ENCODE data around the gene ZBTB47.

The ZBTB47 gene

GRCh38 chr3:42666022-42666421 lies 12.5 kb downstream of the ZBTB47 start:
- H3K4me3 ChIP-seq (ENCODE audit: low read depth, low read length): no peak overlapping the region
- no peak for TF ChIP-seq POLR2A (IDR thresholded peaks at IDR 0.05; ENCODE audit: extremely low read depth, insufficient read length)
- no peak for TF ChIP-seq MYC (IDR thresholded peaks at IDR 0.05; ENCODE audit: low read depth, low read length)
- no peak for TF ChIP-seq MAX (IDR thresholded peaks at IDR 0.05; ENCODE audit: low read depth, low read length)
- TF ChIP-seq, protein P1, sequence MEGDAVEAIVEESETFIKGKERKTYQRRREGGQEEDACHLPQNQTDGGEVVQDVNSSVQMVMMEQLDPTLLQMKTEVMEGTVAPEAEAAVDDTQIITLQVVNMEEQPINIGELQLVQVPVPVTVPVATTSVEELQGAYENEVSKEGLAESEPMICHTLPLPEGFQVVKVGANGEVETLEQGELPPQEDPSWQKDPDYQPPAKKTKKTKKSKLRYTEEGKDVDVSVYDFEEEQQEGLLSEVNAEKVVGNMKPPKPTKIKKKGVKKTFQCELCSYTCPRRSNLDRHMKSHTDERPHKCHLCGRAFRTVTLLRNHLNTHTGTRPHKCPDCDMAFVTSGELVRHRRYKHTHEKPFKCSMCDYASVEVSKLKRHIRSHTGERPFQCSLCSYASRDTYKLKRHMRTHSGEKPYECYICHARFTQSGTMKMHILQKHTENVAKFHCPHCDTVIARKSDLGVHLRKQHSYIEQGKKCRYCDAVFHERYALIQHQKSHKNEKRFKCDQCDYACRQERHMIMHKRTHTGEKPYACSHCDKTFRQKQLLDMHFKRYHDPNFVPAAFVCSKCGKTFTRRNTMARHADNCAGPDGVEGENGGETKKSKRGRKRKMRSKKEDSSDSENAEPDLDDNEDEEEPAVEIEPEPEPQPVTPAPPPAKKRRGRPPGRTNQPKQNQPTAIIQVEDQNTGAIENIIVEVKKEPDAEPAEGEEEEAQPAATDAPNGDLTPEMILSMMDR (IDR thresholded peaks at IDR 0.05; ENCODE audit: low read depth, low read length): no peak
- DNase-seq (ENCODE audit: low read depth): no peak

DNA sequence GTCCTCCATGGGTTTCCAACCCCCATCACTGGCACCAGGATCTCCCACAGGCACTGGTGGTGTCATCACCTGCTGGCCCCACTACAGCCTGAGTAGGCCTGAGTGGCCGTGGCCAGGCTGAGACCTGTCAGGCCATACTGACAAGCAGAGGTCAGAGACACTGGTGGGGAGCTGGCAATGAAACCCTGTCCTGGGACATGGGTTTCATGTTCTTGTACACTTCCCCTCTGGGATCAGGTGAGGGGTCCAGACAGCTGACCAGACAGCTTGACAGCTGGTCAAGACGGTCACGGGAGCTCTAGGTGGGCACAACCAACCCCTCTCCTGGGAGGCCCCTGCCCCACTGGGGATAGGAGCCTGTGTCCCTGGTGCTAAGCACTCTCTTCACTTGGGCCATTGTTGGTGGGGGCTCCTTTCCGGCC lies 13.1 kb downstream of the ZBTB47 start:
- DNase-seq (ENCODE audit: low read depth): no peak
- TF ChIP-seq MAX (IDR thresholded peaks at IDR 0.05; ENCODE audit: low read depth, low read length) (no peak), MYC (IDR thresholded peaks at IDR 0.05; ENCODE audit: low read depth, low read length) (no peak), POLR2A (IDR thresholded peaks at IDR 0.05; ENCODE audit: extremely low read depth, insufficient read length) (no peak)
- TF ChIP-seq, protein P1 (IDR thresholded peaks at IDR 0.05; ENCODE audit: low read depth, low read length): no peak
- no peak overlapping the region for H3K4me3 ChIP-seq (ENCODE audit: low read depth, low read length)

GRCh38 chr3:42667096-42667522 lies 13.6 kb downstream of the ZBTB47 start:
- H3K4me3 ChIP-seq (ENCODE audit: low read depth, low read length): no peak overlapping the region
- no peak for DNase-seq (ENCODE audit: low read depth)
- TF ChIP-seq MYC (IDR thresholded peaks at IDR 0.05; ENCODE audit: low read depth, low read length) (no peak), POLR2A (IDR thresholded peaks at IDR 0.05; ENCODE audit: extremely low read depth, insufficient read length) (no peak), MAX (IDR thresholded peaks at IDR 0.05; ENCODE audit: low read depth, low read length) (no peak)
- TF ChIP-seq, protein P1 (IDR thresholded peaks at IDR 0.05; ENCODE audit: low read depth, low read length): no peak

DNA sequence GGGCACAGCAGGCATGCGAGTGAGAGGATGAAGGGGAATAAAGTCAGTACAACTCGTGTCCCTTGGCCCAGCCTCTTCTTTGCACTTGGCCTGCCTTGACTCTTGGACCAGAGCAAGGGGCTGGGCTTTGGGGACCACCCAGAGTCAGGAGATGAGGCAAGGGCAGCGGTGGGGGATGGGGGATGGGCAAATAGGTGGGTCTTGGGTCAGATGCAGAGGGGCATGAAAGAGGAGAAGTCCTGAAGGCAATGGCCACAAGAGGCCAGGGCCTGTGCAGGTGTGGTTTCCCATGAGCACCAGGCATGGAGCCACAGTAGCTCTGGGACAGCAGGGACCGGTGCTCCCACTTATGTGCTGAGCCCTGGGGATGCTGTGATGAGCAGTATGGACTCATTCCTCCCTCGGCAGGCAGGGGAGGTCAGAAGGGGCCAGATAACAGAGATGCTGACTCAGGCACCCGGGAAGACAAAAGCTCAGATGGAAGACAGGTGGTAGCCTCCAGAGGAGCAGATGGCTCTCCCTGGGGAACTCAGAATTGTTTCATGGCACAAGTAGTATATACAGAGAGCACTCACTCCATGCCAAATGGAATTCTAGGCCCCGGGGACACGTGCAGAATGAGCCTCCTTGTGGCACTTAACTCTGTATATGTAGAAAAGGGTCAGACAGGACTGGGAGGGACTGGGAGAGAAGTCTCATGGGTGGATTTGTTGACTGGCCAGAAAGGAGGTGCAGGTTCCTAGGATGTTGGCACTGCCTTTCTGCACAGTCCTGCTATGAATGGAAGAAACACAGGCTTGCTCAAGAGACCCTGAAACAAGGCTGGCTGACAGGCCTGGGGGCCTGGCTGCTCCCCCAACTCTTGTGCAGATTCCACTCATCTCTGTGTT lies 14.3 kb downstream of the ZBTB47 start:
- H3K4me3 ChIP-seq (ENCODE audit: low read depth, low read length): no peak overlapping the region
- DNase-seq (ENCODE audit: low read depth): no peak
- TF ChIP-seq, protein P1 (IDR thresholded peaks at IDR 0.05; ENCODE audit: low read depth, low read length): no peak
- no peak for TF ChIP-seq MAX (IDR thresholded peaks at IDR 0.05; ENCODE audit: low read depth, low read length)
- TF ChIP-seq POLR2A (IDR thresholded peaks at IDR 0.05; ENCODE audit: extremely low read depth, insufficient read length): no peak
- no peak for TF ChIP-seq MYC (IDR thresholded peaks at IDR 0.05; ENCODE audit: low read depth, low read length)

DNA sequence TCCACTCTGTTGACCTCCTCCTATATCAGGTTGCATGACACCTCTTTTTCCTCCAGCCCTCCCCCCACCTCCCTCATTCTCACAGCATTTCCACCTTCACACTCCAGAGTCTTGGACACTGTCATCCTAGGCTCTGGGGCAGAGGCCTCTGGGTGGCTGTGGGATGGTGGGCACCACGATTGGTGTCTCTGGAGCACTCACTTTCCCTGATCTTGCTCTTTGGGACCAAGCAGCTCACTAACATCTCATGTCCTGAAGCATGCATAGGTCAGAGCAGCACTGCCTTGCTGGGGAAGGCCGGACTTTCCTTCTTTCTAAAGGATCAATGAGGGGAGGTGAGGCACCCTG lies 14.9 kb downstream of the ZBTB47 start:
- H3K4me3 ChIP-seq (ENCODE audit: low read depth, low read length): no peak overlapping the region
- TF ChIP-seq POLR2A (IDR thresholded peaks at IDR 0.05; ENCODE audit: extremely low read depth, insufficient read length): no peak
- TF ChIP-seq MAX (IDR thresholded peaks at IDR 0.05; ENCODE audit: low read depth, low read length): no peak
- TF ChIP-seq MYC (IDR thresholded peaks at IDR 0.05; ENCODE audit: low read depth, low read length): no peak
- TF ChIP-seq, protein P1 (IDR thresholded peaks at IDR 0.05; ENCODE audit: low read depth, low read length): no peak
- no peak for DNase-seq (ENCODE audit: low read depth)

All from NB4 (cell line).